WI38 (cell line): Measurements from ENCODE around the gene MBD3L1.

Experiments
- H3K4me3 ChIP-seq: 2 replicates; pipeline ENCODE4 v1.5.1; 2011; ENCODE audit warnings: low read depth, mild to moderate bottlenecking, control low read depth, low read length
- TF ChIP-seq, protein P1 (sequence below): IDR thresholded peaks from 2 replicates; pipeline ENCODE4 v1.5.1; 2012; ENCODE audit warnings: low read depth, mild to moderate bottlenecking, control low read depth, low read length

The MBD3L1 gene

DNA sequence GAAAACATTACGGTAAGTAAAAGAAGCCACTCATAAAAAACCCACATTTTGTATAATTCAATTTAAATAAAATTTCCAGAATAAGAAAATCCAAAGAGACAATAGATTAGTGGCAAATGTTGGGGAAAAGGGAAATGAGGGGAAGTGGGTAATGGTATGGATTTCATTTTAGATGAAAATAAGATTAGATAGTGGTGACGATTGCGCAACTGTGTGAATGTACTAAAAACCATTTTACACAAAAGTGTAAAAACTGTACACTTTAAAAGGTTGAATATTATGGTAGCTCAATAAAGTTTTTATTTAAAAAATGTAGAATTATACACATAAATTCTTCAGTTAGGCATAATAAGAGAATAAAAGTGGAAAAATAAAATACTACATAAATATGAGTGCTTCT lies 3.7 kb downstream of the MBD3L1 start:
- TF ChIP-seq, protein P1, sequence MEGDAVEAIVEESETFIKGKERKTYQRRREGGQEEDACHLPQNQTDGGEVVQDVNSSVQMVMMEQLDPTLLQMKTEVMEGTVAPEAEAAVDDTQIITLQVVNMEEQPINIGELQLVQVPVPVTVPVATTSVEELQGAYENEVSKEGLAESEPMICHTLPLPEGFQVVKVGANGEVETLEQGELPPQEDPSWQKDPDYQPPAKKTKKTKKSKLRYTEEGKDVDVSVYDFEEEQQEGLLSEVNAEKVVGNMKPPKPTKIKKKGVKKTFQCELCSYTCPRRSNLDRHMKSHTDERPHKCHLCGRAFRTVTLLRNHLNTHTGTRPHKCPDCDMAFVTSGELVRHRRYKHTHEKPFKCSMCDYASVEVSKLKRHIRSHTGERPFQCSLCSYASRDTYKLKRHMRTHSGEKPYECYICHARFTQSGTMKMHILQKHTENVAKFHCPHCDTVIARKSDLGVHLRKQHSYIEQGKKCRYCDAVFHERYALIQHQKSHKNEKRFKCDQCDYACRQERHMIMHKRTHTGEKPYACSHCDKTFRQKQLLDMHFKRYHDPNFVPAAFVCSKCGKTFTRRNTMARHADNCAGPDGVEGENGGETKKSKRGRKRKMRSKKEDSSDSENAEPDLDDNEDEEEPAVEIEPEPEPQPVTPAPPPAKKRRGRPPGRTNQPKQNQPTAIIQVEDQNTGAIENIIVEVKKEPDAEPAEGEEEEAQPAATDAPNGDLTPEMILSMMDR, result no peak
- no peak overlapping the region for H3K4me3 ChIP-seq

DNA sequence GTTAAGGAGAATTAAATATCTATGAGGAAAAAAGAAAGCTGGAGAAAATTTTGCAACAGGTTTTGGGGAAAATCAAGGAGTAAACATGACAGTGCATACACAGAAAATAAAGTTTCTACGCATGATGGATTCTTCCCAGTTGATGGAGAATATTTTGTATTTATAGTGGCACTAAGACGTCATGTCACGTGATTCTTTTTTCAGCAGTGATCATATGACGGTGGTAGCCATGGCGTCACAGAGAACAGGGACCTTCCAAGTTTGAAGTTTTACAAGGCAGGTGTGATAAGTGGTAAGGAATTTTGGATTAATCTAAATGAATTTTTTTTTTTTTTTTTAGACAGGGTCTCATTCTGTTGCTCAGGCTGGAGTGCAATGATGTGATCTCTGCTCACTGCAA lies 8.5 kb downstream of the MBD3L1 start:
- H3K4me3 ChIP-seq, result no peak overlapping the region
- TF ChIP-seq, protein P1, result no peak

DNA sequence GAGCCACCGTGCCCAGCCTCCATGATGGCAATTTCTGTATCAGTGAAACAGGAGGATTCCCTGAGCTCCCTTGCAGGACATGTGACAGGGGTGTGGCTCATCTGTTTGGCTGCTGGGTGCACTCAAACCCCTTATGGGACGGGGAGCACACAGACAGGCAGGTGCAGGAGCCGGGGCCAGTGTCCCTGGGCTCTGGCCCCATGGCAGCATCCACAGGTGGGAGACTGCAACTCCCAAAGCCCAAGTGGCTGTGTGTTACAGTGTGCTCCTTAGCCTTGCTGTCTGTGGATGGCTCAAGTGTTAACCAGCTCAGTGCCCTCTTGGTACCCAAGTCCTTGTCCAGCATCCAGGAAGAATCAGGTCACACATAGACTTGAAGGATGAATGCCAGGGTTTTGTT lies 14.6 kb downstream of the MBD3L1 start:
- H3K4me3 ChIP-seq, result no peak overlapping the region
- TF ChIP-seq, protein P1, result no peak

DNA sequence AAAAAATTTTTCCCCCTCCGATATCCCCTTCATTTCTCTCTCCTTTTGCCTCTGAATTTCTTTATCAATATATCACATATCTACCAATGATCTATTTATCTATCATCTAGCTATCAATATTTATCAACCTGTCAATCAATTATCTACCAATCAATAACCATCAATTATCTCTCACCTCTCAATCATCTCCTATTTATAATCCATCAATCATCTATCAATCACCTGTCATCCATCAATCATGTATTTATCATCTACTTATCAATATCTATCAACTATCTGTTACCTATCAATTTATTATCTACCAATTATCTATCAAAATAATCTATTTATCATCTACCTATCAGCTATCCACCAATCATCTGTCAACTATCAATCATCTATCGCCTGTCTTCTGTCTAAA lies 17.1 kb downstream of the MBD3L1 start:
- no peak overlapping the region for H3K4me3 ChIP-seq
- TF ChIP-seq, protein P1, result no peak

DNA sequence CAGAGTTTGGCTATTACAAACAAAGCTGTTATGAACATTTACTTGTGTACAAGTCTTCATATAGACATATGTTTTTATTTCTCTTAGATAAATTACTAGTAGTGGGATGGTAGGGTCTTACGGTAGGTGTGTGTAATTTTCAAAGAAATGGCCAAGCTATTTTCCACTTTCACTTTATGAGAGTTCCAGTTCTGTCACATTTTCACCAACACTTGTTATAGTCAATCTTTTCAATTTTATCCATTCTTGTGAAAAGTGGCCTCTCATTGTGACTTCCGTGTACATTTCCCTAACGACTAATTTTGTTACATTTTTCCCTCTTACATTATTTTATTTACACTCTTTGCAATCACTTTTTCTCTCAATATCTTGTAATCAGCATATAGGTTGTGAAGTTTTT lies 18.3 kb downstream of the MBD3L1 start:
- H3K4me3 ChIP-seq, result no peak overlapping the region
- TF ChIP-seq, protein P1, result no peak

DNA sequence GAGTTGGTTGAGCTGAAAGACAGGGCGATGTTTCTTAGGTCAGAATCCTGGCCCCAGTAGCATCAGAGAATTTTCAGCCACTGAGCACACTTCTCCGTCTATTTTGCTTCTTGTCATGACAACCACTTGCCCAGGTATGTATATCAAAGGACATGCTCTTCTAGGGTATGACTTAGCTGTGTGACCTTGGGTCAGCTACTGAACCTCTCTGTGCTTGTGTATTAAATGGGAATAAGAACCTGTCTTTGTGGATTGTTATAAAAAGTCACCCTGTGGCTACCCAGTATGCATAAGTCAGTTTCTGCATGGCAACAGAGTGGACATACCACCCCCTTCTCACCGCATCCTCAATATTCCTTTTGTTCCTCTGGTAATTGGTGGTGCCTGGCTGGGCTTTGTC lies 26.1 kb downstream of the MBD3L1 start:
- H3K4me3 ChIP-seq, result no peak overlapping the region
- TF ChIP-seq, protein P1, result no peak

DNA sequence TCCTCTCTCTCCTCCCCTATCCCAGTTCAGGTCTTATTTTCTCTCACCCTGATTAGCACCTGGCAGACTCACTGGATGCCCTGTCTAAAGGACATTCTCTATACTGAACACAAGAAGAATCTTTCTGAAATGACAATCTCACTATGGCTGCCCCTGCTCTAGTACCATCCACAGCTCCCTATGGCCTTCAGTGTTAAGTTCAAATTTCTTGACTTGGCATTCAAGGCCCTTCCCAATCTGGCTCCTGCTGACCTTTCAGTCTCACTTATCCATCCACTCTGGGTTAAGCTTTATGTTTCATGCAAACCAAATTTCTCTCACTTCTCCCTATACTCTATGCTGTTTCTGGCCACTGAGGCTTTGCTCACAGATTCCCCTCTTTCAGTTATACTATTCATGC lies 34.2 kb downstream of the MBD3L1 start:
- TF ChIP-seq, protein P1, result no peak
- no peak overlapping the region for H3K4me3 ChIP-seq
